PC-9 (cell line): ENCODE results near the gene IGFL4.

Experiments used
- CTCF ChIP-seq: fragments of 200-600 bp; sonication (generic); conservative IDR thresholded peaks from 2 replicates; pipeline ENCODE4 v1.6.1; 2017; ENCODE audit warnings: mixed run types, antibody characterized with exemption, mild to moderate bottlenecking, moderate library complexity
- EZH2 ChIP-seq: fragments of 200-600 bp; sonication (generic); IDR thresholded peaks from 2 replicates; pipeline ENCODE4 v1.8.0; 2017; ENCODE audit warnings: antibody characterized with exemption, low read depth

- TF ChIP-seq EZH2 (no peak), CTCF (no peak)
These were observed 24.9 kb downstream of the IGFL4 start for GRCh38 chr19:46015687-46016425.
